NK-92 treated with Interleukin-12 subunit alpha and Interleukin-12 subunit beta, amount 100 ng/mL, for 24 hours (cell line): Measurements from ENCODE around the gene RHOV.

Experiments used
- DNase-seq: peaks from one replicate; lab custom pipeline; 2025; lab: John Stamatoyannopoulos, UW

The RHOV gene

DNA sequence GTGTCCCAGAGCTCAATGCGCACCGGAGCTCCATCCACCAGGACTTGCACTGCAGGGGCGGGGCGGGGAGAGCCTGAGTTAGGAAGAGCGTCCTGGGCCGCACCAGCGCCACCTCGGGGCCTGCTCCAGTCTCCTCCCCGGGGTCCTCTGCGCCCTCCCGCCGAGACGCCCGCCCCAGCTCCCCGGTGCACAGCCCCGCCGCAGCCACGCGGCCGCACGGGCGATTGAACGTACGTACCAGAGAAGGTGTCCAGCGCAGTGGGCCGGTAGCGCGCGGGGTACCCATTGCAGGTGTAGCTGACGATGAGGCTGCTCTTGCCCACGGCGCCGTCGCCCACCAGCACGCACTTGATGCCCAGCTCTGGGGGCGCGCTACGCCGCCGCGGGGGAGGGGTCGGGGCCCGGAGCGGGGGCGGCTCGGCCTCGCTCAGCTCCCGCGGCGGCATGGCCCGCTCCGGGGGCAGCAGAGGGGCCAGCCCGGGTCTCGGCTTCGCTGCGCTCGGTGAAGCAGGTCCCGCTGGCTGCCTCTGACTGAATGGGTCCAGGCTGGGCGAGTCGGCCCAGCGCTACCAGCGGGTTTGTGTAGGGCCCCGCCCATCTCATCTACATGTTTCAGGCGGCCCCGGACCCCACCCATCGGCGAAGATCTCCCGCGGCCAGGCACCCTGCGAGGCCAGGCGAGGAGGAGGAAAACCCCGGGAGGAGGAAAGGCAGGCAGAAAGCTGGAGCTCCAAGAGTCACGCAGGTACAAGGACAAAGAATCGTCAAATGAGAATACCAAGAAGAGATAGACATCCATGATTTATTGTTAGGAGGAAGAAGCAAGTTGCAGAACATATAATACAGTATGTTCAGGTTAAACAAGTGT is at the start of gene RHOV:
Gene RHOV (minus strand): TSS at position 541 of the 868 bp plus-strand sequence. CDS start 95 bp downstream, at position 446.
- no peak for DNase-seq

GRCh38 chr15:40923551-40923950 is 49.5 kb upstream of the RHOV start:
- DNase-seq, result no peak

GRCh38 chr15:40922608-40923005 is 48.6 kb upstream of the RHOV start:
- DNase-seq, result no peak

DNA sequence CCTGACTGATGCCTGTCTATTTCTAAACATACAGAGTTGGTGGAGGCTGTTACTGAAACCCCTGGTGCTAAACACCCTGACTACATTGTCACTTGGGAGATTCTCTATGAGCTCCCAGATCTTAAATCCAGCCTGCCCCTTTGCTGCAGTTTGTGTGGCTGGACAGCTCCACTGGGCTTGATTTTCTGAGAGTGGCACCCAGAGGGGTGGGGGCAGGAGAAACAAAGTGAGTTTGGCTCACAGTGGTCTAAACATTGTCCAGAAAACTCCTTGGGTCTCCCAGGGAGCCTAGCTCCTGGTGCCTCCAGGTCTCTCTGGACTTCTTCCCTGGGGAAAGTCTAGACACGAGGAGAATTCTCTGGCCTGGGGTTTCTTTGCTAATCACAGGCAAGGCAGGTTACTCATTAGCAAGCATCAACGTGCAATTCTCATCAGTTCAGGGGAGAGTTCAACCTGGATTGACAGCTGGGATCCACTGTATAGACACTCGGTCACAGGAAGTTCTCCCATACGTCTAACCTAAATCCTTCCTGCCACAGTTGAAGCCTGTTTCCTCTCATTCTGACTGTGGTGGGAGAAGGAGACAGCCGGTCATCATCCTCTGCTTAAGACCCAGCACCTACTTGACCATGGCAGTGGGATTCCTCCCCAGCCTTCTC is 48.0 kb upstream of the RHOV start:
- DNase-seq, result no peak

DNA sequence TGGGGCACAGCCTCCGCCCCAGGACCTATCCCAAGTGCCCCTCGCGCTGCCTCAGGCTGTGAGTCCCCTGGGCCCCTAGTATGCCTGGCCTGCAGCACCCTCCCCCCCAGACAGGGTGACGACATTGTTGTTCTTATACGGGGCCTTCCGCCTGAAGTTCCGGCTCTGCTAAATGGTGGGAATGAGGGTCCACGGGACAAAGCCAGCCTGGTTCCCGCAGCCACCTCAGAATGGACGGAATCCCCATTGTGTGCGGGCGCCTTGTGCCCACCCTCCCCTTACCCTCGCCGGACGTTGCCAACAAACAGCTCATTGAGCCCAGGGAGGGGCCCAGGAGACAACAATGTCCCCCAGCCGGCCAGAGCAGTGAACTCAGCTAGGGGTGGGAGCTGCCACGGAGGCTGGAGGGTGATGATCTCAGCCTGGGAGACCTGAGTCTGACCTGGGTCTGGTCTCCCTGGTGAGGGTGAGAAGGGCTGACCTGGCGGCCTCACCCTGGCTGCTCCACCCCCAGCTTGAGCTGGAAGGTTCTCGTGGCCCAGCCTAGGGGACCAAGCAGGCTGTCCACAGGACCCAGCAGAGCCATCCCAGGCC is 44.9 kb upstream of the RHOV start:
- DNase-seq, result no peak

GRCh38 chr15:40918146-40918798 is 44.2 kb upstream of the RHOV start:
- no peak for DNase-seq

- DNase-seq, result no peak
These were observed 43.6 kb upstream of the RHOV start for GRCh38 chr15:40917585-40917984.

DNA sequence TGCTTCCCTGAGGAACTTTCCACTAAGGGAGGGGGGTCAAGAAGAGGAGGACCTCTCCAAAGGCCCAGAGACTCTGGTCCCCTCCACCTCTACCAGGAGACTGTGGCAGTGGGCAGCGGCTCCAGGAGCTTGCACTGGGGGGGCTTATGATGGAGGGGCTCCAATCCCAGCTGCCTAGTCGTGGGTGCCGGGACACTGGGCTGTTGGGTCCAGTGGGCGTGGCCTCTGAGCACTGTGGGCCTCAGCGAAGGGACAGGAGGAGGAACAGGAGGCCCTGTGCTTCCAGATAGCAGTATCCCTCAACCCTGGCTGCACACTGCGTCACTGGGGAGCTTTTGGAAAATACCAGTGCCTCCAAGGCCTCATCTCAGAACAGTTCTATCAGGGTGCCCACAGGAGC is 41.6 kb upstream of the RHOV start:
- DNase-seq, result no peak

- DNase-seq, result no peak
These were observed 41.2 kb upstream of the RHOV start for GRCh38 chr15:40915116-40915661.

DNA sequence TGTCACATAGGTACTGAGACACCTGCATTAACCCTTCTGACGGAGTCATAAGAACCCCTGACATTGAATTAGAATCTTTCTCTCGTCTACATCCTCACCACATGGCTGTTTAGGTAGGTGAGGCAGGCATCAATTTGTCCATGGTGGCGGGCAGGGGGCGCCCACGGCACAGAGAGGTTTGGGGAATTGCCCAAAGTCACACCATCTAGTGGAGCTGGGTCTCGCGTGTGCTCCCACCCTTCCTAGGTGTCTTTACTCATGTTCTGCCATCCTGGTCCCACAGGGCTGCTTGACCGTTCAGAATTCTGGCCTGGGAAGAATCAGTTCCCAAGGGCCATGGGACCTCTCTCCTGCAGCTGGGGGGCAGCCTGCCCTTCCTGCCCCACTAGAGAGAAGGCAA is 40.5 kb upstream of the RHOV start:
- DNase-seq, result no peak

DNA sequence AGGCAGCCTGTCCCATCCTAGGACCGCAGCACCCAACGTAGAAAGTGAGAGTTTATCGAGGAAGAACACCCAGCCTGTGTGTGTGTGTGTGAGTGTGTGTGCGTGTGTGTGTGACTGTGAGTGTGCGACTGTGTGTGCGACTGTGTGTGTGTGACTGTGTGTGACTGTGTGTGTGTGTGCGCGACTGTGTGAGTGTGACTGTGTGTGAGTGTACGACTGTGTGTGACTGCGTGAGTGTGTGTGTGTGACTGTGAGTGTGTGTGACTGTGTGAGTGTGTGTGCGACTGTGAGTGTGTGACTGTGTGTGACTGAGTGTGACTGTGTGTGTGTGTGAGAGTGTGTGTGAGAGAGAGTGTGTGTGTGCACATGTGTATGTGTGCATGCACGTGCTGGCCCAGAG is 40.0 kb upstream of the RHOV start:
- DNase-seq, result no peak

- DNase-seq, result no peak
These were observed 38.4 kb upstream of the RHOV start for GRCh38 chr15:40912478-40912877.

GRCh38 chr15:40911693-40912092 is 37.7 kb upstream of the RHOV start:
- DNase-seq, result no peak

- no peak for DNase-seq
These were observed 37.1 kb upstream of the RHOV start for GRCh38 chr15:40911141-40911540.

GRCh38 chr15:40909662-40910630 is 35.9 kb upstream of the RHOV start:
- no peak for DNase-seq

DNA sequence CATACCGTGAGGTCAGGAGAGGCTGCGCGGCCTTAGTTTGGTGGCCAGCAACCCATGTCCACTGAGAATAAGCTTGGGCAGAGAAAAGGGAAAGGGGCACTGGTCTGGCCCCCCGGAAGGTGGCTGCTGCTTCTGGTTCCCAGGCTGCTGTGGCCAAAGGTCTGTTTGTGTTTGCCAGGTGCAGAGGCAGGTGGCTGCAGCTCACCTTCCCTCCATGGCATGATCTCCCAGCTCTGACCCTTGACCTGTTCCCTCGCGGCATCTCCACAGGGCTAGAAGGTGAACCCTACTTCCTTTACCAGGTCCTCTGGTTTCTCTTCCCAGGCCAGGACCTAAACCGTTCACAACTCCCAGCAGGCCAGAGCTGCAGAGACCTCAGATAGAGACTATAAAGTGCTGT is 34.1 kb upstream of the RHOV start:
- no peak for DNase-seq

- DNase-seq, result no peak
These were observed 33.2 kb upstream of the RHOV start for GRCh38 chr15:40906991-40907802.

GRCh38 chr15:40906091-40906990 is 32.3 kb upstream of the RHOV start:
- no peak for DNase-seq

- DNase-seq, result no peak
These were observed 30.6 kb upstream of the RHOV start for GRCh38 chr15:40904552-40905201.
